Effector CD8-positive, alpha-beta T cell (primary cell): ENCODE measurements around the gene ZBTB47.

Experiments used
- DNase-seq: peaks from one replicate; lab custom pipeline; 2025; lab: John Stamatoyannopoulos, UW

Gene ZBTB47

GRCh38 chr3:42699511-42699971, 46.0 kb downstream of the ZBTB47 start:
- no peak for DNase-seq

GRCh38 chr3:42700366-42701288, 47.1 kb downstream of the ZBTB47 start:
- no peak for DNase-seq

DNA sequence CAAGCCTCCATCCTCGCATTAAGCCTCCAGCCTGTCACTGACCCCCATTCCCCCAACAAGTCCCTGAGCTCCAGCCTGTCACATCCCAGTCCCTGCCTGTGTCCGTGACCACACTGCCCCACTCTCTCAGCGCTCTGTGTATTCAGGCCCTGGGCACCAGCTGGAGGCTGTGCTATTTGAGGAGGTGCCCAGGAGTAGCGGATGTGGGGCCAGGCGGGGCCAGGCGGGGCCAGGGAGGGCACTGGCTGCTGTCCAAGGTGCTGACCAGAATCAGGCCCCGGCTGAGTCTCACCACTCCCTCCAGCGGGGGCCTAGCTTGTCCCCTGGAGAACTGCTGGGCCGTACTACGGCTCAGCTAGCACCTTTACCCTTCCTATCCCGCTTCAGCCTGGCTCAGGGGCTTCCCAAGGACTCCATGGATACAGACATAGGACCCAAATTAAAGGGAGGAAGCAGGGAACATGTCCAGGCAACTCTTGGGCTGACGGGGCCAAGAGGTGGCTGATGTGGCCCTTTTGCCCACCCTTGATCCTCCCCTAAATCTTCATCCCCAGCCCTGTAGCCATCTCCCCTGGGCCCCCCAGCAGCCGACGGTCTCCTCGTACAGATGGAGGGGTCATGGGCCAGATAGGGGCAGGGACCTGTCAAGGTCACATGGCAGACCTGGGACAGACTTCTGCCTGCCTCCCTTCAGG, 48.0 kb downstream of the ZBTB47 start:
- DNase-seq, result no peak

- no peak for DNase-seq
These were observed 48.8 kb downstream of the ZBTB47 start, which contains the start of gene HHATL for GRCh38 chr3:42702066-42702951. Gene HHATL (minus strand): TSS chr3:42702798. CDS start chr3:42700826, 1,972 bp downstream.

- no peak for DNase-seq
These were observed 49.6 kb downstream of the ZBTB47 start for GRCh38 chr3:42702982-42703694.

DNA sequence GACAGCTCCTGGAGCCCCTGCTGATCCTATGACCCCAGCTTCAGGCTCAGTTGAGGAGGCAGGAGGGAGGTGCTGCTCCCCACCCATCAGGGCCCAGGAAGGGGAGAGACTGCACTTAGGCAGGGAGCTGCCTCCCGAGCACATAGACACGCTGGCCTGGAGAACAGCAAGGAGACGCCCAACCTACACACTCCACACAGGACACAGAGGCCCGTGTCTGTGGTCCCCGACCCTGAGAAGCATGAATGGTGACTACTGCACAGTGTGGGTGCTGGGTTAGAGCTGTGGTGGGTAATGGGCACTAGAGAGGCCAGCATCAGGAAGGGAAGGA, 50.2 kb downstream of the ZBTB47 start:
- DNase-seq, result no peak

GRCh38 chr3:42704136-42704841, 50.8 kb downstream of the ZBTB47 start:
- DNase-seq, result no peak

GRCh38 chr3:42705058-42705767, 51.7 kb downstream of the ZBTB47 start:
- DNase-seq, result no peak

DNA sequence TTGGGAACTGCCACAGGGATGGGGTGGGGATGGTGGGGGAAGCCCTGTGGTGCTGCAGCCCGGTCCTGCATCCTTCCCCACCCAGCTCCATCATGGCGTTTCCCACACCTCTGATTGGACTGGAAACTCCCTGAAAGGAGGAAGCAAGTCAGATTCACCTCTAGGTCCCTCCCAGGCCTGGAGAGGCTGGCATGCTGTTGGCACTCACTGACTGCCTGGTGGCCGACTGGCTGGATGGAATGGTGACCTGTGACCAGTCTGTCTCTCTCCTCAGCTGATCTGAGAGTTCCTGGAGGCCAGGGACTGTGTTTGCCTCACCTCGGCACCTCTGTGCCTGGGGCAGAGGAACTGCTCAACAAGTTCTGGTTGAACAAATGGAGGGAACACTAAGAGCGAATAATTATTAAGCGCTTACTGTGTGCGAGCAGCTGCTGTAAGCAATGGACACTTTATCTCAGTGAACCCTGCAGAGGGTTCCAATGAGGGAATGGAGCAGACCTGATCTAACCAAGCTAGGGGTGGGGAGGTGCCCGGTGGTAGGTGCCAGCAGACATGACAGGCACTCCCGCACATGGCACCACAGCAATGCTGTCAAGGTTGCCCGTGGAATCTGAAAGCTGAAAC, 52.6 kb downstream of the ZBTB47 start:
- DNase-seq, result no peak

DNA sequence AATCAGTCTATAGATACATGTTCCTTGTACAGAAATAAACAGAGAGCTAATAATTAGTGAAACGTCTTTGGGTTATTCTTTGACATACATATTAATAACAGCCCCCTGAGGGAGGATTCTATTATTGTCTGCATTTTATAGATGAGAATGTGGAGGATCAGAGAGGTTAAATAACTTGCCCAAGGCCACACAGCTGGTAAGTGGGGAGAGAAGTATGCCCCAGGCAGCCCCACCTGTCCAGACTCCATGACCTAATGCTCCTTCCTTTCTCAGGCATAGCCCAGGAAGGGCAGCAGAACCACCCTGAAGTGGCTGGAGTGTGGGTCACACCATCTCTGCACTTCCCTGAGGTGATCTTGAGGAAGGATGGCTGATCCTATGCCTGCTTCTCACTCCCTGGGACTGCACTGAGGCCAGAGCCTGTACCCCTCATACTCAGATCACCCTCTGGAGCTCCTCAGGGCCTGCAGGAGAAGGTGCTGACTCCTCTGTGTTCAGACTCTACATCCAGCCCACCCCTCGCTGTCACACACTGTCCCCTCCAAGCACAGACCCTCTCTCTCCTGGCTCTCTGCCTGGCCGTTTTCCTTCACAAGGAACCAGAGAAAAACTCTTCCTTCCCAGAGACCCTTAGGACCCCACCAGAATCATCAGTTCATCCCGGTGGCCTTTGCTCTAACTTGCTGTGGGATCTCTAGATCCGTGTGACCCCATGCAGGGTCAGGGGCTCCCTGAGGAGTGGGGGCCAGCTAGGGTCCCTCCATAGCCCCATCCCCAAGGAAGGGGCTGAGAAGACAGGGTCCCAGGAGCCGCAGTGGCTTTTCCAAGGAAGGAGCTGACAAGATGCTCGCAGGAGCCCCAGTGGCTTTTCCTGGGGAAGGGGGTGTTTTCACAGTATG, 53.5 kb downstream of the ZBTB47 start:
- DNase-seq, result no peak

GRCh38 chr3:42707620-42708355, 54.3 kb downstream of the ZBTB47 start:
- DNase-seq, result no peak

- no peak for DNase-seq
These were observed 55.2 kb downstream of the ZBTB47 start for GRCh38 chr3:42708611-42709151.

- no peak for DNase-seq
These were observed 56.1 kb downstream of the ZBTB47 start for GRCh38 chr3:42709621-42710020.

DNA sequence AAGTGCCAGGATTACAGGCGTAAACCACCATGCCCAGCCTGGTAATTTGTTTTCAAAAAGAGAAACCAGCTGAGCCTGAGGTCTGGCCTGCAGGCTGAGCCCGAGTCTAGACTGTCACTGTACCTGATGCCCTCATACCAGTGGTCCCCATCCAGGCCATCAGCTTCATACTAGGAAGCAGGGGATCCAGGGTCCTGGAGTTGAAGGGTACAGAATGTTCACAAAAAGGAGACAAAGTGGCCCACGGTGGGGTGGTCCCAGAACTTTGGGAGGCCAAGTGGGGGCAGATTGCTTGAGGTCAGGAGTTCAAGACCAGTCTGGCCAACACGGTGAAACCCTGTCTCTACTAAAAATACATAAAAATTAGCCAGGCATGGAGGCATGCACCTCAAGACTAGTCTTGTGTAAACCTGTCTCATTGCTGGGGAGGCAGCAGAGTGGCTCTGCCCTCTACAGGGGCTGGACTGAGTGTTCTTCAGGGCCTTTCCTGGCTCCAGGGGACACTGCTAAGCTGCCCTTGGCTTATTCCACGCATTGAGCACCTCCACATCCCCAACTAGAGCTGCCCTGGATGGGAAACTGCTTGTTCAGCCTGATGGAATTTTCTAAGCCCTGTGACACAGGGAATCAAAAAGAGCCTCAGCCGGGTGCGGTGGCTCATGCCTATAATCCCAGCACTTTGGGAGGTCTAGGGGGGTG, 57.0 kb downstream of the ZBTB47 start:
- no peak for DNase-seq

DNA sequence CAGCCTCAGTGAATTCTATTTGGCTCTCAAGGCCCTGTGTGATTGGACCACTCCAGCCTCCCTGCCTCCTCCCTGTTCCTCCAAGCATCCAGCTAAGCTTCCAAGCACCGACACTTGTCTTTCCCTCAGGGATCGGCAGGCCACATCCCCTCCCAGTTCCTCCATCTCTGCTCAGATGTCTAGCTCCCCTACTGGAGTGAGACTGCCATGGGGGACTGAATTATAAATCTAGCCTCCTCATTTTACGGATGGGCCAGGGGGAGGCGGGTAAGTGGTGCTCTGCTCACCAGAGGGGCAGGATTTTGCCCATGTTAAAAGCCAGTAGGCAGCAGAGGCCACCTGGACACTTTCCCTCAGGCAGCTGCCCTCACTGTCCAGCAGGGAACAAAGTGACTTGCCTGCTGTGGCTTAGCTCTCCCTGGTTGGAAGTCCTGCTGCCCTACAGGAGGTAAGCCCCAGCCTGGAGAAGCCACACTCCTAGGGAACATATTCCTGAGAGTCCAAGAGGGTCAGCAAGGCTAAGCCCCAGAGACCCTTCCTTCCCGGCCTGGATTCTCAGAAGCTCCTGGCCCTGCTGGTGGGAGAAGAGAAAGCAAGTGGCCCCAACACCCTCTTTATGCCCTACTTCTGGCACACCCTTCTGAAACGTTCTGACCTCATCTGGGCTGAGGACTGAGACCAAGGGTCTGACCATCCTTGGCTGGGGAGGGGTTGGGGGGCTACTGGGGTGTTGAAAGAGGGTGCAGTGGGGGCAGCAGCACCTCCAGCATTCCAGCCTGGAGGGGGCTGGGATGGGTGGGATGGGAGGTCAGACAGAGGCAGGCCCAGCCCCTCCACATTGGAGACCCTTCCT, 58.2 kb downstream of the ZBTB47 start:
- no peak for DNase-seq

DNA sequence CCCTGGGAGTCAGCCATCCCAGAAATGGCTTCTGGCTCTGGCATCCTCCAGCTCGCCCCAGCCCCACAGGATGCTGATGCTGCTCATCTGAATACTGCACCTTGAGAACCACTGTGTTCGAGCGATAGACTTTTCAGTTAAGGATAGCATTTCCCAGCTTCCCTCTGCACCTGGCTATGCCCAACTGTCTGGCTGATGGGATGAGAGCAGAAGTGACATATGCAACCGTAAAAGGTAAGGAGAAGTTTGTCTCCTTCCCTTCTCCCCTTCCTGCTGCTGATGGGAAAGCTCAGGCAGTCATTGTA, 58.8 kb downstream of the ZBTB47 start:
- no peak for DNase-seq
